DOHH2 (cell line): Measurements from ENCODE around the gene PRKCH.

Experiments
- H3F3A ChIP-seq: fragments of 200-600 bp; sonication (generic), shearing (Covaris generic); 2 replicates; pipeline ENCODE4 v1.6.0; 2016; ENCODE audit warnings: antibody characterized with exemption, mild to moderate bottlenecking; ENCODE audit not compliant: control insufficient read depth, insufficient read depth
- H3K27ac ChIP-seq: fragments of 200-600 bp; sonication (generic); 2 replicates; pipeline ENCODE4 v1.5.1; 2014; ENCODE audit warnings: low read depth, mild to moderate bottlenecking, low read length, moderate library complexity
- H3K27me3 ChIP-seq: fragments of 200-600 bp; sonication (generic); 2 replicates; pipeline ENCODE4 v1.6.1; 2014; ENCODE audit warnings: mild to moderate bottlenecking, low read length, mixed read lengths; ENCODE audit not compliant: control insufficient read depth
- H3K36me3 ChIP-seq: fragments of 200-600 bp; sonication (generic); 2 replicates; pipeline ENCODE4 v1.6.1; 2014; ENCODE audit warnings: mild to moderate bottlenecking, low read length, moderate library complexity, mixed read lengths; ENCODE audit not compliant: control insufficient read depth
- H3K4me1 ChIP-seq: fragments of 200-600 bp; sonication (generic); 2 replicates; pipeline ENCODE4 v1.6.1; 2014; ENCODE audit warnings: mild to moderate bottlenecking, low read length, mixed read lengths; ENCODE audit not compliant: control insufficient read depth
- H3K4me2 ChIP-seq: fragments of 200-600 bp; sonication (generic); 2 replicates; pipeline ENCODE4 v1.6.0; 2014; ENCODE audit warnings: mild to moderate bottlenecking, low read length, moderate library complexity
- H3K4me3 ChIP-seq: fragments of 200-600 bp; sonication (generic); 2 replicates; pipeline ENCODE4 v1.5.1; 2014; ENCODE audit warnings: mild to moderate bottlenecking, low read length, mixed read lengths
- H3K79me2 ChIP-seq: fragments of 200-600 bp; sonication (generic); 2 replicates; pipeline ENCODE4 v1.6.1; 2014; ENCODE audit warnings: mild to moderate bottlenecking, low read length, mixed read lengths; ENCODE audit not compliant: control insufficient read depth
- H3K9me2 ChIP-seq: fragments of 200-600 bp; sonication (generic); replicated peaks from 2 replicates; pipeline ENCODE4 v1.6.1; 2014; ENCODE audit warnings: mild to moderate bottlenecking, low read length, mixed read lengths; ENCODE audit not compliant: control insufficient read depth
- H3K9me3 ChIP-seq: fragments of 200-600 bp; sonication (generic); 2 replicates; pipeline ENCODE4 v1.6.1; 2014; ENCODE audit warnings: antibody characterized with exemption, low read length, mixed read lengths; ENCODE audit not compliant: control insufficient read depth, insufficient read depth
- H4K20me1 ChIP-seq: fragments of 200-600 bp; sonication (generic); 2 replicates; pipeline ENCODE4 v1.6.0; 2014; ENCODE audit warnings: low read depth, mild to moderate bottlenecking, antibody characterized with exemption, low read length, moderate library complexity; ENCODE audit not compliant: control insufficient read depth, insufficient read depth
- EZH2phosphoT487 ChIP-seq: fragments of 200-600 bp; sonication (generic); IDR thresholded peaks from 2 replicates; pipeline ENCODE4 v1.6.1; 2017; ENCODE audit warnings: borderline replicate concordance, mild to moderate bottlenecking, antibody characterized with exemption, low read length, moderate library complexity, mixed read lengths
- TF ChIP-seq, protein P1 (sequence below): fragments of 200-600 bp; sonication (generic); IDR thresholded peaks from one replicate; pipeline ENCODE4 v1.5.1; 2014; ENCODE audit warnings: antibody characterized with exemption, mild to moderate bottlenecking, low read depth, low read length; ENCODE audit not compliant: poor library complexity, severe bottlenecking

Gene PRKCH

DNA sequence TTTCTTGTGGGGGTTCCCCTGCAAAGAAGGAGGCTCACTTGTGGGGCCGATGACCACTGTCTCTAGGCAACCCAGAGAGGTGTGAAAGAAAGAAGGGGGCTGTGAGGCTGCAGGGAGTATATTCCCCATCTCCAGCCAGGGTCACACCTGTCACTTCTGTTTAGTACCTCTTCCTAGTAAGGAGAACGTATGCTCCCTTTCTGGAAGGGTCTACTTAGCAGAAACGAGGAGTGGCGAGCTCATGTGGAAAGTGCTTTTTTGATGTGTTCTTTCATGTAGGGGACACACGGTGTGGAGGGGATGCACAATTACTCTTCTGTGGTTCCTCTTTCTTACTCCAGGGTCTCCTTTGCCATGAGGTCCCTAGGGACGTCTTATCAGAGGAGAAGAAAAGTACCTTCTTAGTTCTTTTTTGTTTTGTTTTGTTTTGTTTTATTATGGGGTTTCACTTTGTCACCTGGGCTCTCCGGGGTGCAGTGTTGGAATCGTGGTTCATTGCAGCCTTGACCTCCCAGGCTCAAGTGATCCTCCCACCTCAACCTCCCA, 58.3 kb downstream of the PRKCH start:
- no peaks in the 10 kb centered on the region for H4K20me1 ChIP-seq
- H3K9me2 ChIP-seq, result no peaks in the 10 kb centered on the region
- H3K9me3 ChIP-seq, result peaks cover 6% of the 10 kb centered on the region; the same call in 1 of the 2 replicates
- no peaks in the 10 kb centered on the region for H3K36me3 ChIP-seq
- H3K4me1 ChIP-seq, result peaks cover 9% of the 10 kb centered on the region
- H3K27me3 ChIP-seq, result no peaks in the 10 kb centered on the region
- H3K4me3 ChIP-seq, result no peak overlapping the region
- H3K27ac ChIP-seq, result no peak overlapping the region
- H3F3A ChIP-seq, result no peaks in the 10 kb centered on the region
- TF ChIP-seq, protein P1, sequence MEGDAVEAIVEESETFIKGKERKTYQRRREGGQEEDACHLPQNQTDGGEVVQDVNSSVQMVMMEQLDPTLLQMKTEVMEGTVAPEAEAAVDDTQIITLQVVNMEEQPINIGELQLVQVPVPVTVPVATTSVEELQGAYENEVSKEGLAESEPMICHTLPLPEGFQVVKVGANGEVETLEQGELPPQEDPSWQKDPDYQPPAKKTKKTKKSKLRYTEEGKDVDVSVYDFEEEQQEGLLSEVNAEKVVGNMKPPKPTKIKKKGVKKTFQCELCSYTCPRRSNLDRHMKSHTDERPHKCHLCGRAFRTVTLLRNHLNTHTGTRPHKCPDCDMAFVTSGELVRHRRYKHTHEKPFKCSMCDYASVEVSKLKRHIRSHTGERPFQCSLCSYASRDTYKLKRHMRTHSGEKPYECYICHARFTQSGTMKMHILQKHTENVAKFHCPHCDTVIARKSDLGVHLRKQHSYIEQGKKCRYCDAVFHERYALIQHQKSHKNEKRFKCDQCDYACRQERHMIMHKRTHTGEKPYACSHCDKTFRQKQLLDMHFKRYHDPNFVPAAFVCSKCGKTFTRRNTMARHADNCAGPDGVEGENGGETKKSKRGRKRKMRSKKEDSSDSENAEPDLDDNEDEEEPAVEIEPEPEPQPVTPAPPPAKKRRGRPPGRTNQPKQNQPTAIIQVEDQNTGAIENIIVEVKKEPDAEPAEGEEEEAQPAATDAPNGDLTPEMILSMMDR, result no peak
- no peaks in the 10 kb centered on the region for H3K79me2 ChIP-seq
- no peak overlapping the region; the same call in 1 of the 2 replicates for H3K4me2 ChIP-seq

DNA sequence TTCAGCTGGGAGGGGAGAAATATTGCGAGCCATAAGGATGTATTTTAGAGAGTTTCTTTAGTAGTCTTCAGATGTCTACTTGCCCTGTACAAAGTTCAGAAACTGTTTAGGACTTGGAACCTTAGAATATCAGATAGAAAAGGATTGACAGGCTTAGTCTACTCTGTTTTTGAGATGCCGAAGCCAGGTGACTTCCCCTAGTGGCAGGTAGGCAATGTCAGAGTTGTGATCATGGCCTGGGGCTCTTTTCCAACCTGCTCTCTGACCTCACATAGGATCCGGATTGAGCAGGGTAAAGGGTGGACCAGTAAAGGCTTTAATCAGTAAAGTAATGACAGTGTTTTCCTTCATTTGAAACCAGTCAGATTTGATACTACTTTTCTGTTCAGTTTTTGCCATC, 59.6 kb downstream of the PRKCH start:
- no peaks in the 10 kb centered on the region for H3K9me2 ChIP-seq
- H3K4me3 ChIP-seq, result no peak overlapping the region
- H3K4me1 ChIP-seq, result peaks cover 9% of the 10 kb centered on the region
- no peak overlapping the region for H3K4me2 ChIP-seq
- H3K36me3 ChIP-seq, result no peaks in the 10 kb centered on the region
- no peaks in the 10 kb centered on the region for H3K27me3 ChIP-seq
- no peaks in the 10 kb centered on the region for H3K9me3 ChIP-seq
- no peak overlapping the region for H3K27ac ChIP-seq
- H4K20me1 ChIP-seq, result no peaks in the 10 kb centered on the region
- H3K79me2 ChIP-seq, result no peaks in the 10 kb centered on the region
- TF ChIP-seq EZH2phosphoT487, result no peak
- TF ChIP-seq, protein P1, result no peak
- H3F3A ChIP-seq, result no peaks in the 10 kb centered on the region

DNA sequence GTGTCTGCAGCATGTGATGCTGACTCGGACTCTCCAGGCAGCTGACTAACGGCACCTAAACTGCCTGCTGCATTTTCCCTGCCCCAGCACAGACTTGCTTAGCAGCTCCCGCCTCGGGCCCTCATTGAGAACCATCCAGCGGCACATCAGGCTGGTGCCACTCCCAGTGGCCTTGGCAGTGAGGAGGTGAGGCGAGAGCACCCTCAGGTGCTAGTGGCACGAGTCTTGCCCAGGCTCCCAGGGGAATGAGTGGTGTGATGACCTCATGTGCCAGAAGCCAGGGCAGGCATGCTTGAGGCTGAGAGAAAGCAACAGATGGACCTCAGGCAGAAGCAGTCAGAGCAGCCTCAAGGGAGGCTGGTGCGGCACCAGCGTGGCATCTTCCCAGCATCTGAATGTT, 60.2 kb downstream of the PRKCH start:
- H3K9me2 ChIP-seq, result no peaks in the 10 kb centered on the region
- TF ChIP-seq EZH2phosphoT487, result no peak
- TF ChIP-seq, protein P1, result no peak
- peaks cover 9% of the 10 kb centered on the region for H3K4me1 ChIP-seq
- H3K9me3 ChIP-seq, result no peaks in the 10 kb centered on the region
- H3K4me2 ChIP-seq, result no peak overlapping the region
- H4K20me1 ChIP-seq, result no peaks in the 10 kb centered on the region
- H3K79me2 ChIP-seq, result no peaks in the 10 kb centered on the region
- H3K27ac ChIP-seq, result no peak overlapping the region
- no peak overlapping the region for H3K4me3 ChIP-seq
- no peaks in the 10 kb centered on the region for H3K27me3 ChIP-seq
- H3F3A ChIP-seq, result no peaks in the 10 kb centered on the region
- H3K36me3 ChIP-seq, result no peaks in the 10 kb centered on the region

DNA sequence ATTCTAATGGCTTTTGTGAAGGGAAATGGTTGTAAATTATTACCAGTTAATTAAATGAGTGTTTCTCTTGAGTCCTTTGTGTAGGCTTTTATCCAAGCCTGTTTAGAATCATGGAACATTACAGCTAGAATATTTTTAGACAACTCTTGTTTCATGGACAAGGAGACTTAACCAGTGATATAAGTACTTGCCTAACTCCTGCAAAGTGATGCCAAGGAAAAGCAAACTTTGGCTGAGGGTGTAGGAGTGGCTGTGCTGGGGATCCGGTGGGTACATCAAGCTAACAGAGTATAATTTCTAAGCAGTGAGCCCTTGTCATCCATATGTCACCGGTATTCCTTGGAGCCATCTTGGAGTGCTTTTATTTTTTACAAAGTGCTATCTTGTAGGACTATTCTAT, 61.5 kb downstream of the PRKCH start:
- Histone ChIP-seq H3K27ac (no peak overlapping the region), H3K9me3 (no peaks in the 10 kb centered on the region), H3F3A (no peaks in the 10 kb centered on the region), H3K9me2 (no peaks in the 10 kb centered on the region), H3K4me2 (no peak overlapping the region), H3K36me3 (no peaks in the 10 kb centered on the region), H4K20me1 (no peaks in the 10 kb centered on the region), H3K4me1 (peaks cover 11% of the 10 kb centered on the region), H3K79me2 (no peaks in the 10 kb centered on the region), H3K4me3 (no peak overlapping the region), H3K27me3 (no peaks in the 10 kb centered on the region)
- TF ChIP-seq, protein P1, result no peak
- TF ChIP-seq EZH2phosphoT487, result no peak
